Suprapubic skin (tissue), 4 donors: ENCODE data around the gene HSD17B1.

ENCODE experiments used
- POLR2A ChIP-seq, 2 donors: fragments of 450-650 bp; IDR thresholded peaks; one replicate each; pipeline ENCODE4 v1.6.1; 2017; ENCODE audit warnings: antibody characterized with exemption in 2 of 2, mild to moderate bottlenecking in 2 of 2, moderate library complexity in 2 of 2
- POLR2AphosphoS5 ChIP-seq, 3 donors: sonication (generic); formaldehyde crosslinking; IDR thresholded peaks; one replicate each; pipeline ENCODE4 v1.6.1; 2017; ENCODE audit warnings: antibody characterized with exemption in 3 of 3

- no peak for TF ChIP-seq POLR2A (IDR thresholded peaks at IDR 0.05)
- TF ChIP-seq POLR2AphosphoS5 (IDR thresholded peaks at IDR 0.05) = no peak
Observed at GRCh38 chr17:42548993-42549755, 3.5 kb upstream of the HSD17B1 start.
